Natural killer cell (primary cell): ENCODE measurements around the gene HIVEP3. TPM values are rescaled to one million over a fixed set of nuclear protein-coding genes. Genes with fewer than 3 reads are reported as not detected.

ENCODE experiments used
- ATAC-seq, 3 donors: fragments of 150-1000 bp in 2 of 3; fragments of 200-7000 bp in 1 of 3; cut with Tn5 transposase; 1 replicate in 1 of 3; 2 replicates in 2 of 3; pipeline ENCODE4 v1.10.0; 2021; ENCODE audit warnings: mild to moderate bottlenecking in 2 of 3, moderate library complexity in 2 of 3
- DNase-seq, 2 donors: peaks; one replicate each; pipeline versions ENCODE4 v3.0.0 to v3.0.0-alpha.2; 2013 to 2021; ENCODE audit warnings: mixed read lengths in 1 of 2
- H3K27ac ChIP-seq: one replicate; pipeline ENCODE4 v1.5.1; 2013; ENCODE audit warnings: mild to moderate bottlenecking, low read length
- H3K27me3 ChIP-seq: one replicate; pipeline ENCODE4 v1.6.1; 2013; ENCODE audit warnings: low read length; ENCODE audit not compliant: control insufficient read depth, insufficient read depth
- H3K36me3 ChIP-seq: one replicate; pipeline ENCODE4 v1.6.1; 2013; ENCODE audit warnings: low read length; ENCODE audit not compliant: control insufficient read depth, insufficient read depth
- H3K4me1 ChIP-seq: one replicate; pipeline ENCODE4 v1.6.1; 2013; ENCODE audit warnings: low read length; ENCODE audit not compliant: control insufficient read depth, insufficient read depth
- H3K4me3 ChIP-seq: one replicate; pipeline ENCODE4 v1.5.1; 2013; ENCODE audit warnings: low read length
- H3K9me3 ChIP-seq: one replicate; pipeline ENCODE4 v1.6.1; 2013; ENCODE audit warnings: low read length; ENCODE audit not compliant: control insufficient read depth, insufficient read depth
- H3K27ac Mint-ChIP-seq, 2 donors: one replicate each; pipeline ENCODE4 v1.8.0; 2022; ENCODE audit warnings: mild to moderate bottlenecking in 2 of 2, mixed read lengths in 2 of 2, moderate library complexity in 1 of 2
- H3K27me3 Mint-ChIP-seq, 2 donors: one replicate each; pipeline ENCODE4 v1.8.0; 2022; ENCODE audit warnings: low read depth in 2 of 2, mixed read lengths in 2 of 2
- H3K36me3 Mint-ChIP-seq: one replicate; pipeline ENCODE4 v1.8.0; 2022; ENCODE audit warnings: mixed read lengths
- H3K4me1 Mint-ChIP-seq, 2 donors: one replicate each; pipeline ENCODE4 v1.8.0; 2022; ENCODE audit warnings: mixed read lengths in 2 of 2
- H3K4me3 Mint-ChIP-seq: one replicate; pipeline ENCODE4 v1.8.0; 2022; ENCODE audit warnings: mild to moderate bottlenecking, moderate library complexity, mixed read lengths
- H3K9me3 Mint-ChIP-seq, 2 donors: one replicate each; pipeline ENCODE4 v1.8.0; 2022; ENCODE audit warnings: mixed read lengths in 2 of 2
- WGBS: methylation state at CpG from one replicate; pipeline ENCODE4 v1.1.7; 2013; ENCODE audit warnings: missing lambda C conversion rate; ENCODE audit not compliant: insufficient coverage; 5-methylcytosine and 5-hydroxymethylcytosine counted together
- intact Hi-C: fragments of 100-400 bp; cut with micrococcal nuclease; formaldehyde crosslinking; loops from one replicate; pipeline ENCODE4 v1.14.2; 2022
- total RNA-seq, 4 donors: library from RNA; stranded (reverse); fragments of 120-200 nt in 1 of 4; gene quantifications; one replicate each; pipeline versions ENCODE4 v1.2.3 to v1.2.4, GENCODE V29; 2013 to 2022
- TF ChIP-seq, protein P1 (sequence below): fragments of 200-600 bp; IDR thresholded peaks from one replicate; pipeline ENCODE4 v1.8.0; 2022; ENCODE audit warnings: antibody characterized with exemption

The HIVEP3 gene
- total RNA-seq, 3 donors from 2014 or later (not counting 1 experiment from before 2014, with no cell fraction given), result 26.2 to 35.2 (median 29.8) TPM

DNA sequence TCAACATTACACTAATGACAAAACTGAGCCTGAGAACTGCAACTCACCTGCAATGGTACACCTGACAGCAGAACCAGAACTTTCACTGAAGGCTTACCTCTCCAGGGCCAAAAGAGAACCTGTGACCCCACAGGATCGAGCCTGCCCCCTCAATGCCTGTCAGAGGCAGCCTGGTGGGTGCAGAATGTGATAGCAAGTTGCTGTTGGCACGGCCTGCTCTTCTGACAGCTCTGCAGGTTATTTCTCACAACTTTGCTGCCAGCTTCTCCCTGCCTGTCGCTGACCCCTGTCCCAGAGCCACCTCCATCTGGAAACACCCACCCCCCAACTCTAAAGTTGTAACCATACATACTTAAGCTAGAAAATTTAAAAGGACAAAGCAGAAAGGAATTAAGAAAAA lies 35.2 kb downstream of the HIVEP3 start:
- Histone ChIP-seq H3K9me3 (no peaks in the 10 kb centered on the region), H3K36me3 (no peaks in the 10 kb centered on the region), H3K27me3 (no peaks in the 10 kb centered on the region), H3K4me3 (no peak overlapping the region), H3K27ac (no peak overlapping the region), H3K4me1 (peaks cover 17% of the 10 kb centered on the region)
- Mint-ChIP-seq H3K27me3 (no peaks in the 10 kb centered on the region), H3K4me3 (no peak overlapping the region), H3K9me3 (no peaks in the 10 kb centered on the region), H3K36me3 (no peaks in the 10 kb centered on the region), H3K4me1 (peaks cover 43 to 45% of the 10 kb centered on the region in 2 donors), H3K27ac (no peak overlapping the region)
- ATAC-seq (no peak), DNase-seq (no peak)
- TF ChIP-seq, protein P1, sequence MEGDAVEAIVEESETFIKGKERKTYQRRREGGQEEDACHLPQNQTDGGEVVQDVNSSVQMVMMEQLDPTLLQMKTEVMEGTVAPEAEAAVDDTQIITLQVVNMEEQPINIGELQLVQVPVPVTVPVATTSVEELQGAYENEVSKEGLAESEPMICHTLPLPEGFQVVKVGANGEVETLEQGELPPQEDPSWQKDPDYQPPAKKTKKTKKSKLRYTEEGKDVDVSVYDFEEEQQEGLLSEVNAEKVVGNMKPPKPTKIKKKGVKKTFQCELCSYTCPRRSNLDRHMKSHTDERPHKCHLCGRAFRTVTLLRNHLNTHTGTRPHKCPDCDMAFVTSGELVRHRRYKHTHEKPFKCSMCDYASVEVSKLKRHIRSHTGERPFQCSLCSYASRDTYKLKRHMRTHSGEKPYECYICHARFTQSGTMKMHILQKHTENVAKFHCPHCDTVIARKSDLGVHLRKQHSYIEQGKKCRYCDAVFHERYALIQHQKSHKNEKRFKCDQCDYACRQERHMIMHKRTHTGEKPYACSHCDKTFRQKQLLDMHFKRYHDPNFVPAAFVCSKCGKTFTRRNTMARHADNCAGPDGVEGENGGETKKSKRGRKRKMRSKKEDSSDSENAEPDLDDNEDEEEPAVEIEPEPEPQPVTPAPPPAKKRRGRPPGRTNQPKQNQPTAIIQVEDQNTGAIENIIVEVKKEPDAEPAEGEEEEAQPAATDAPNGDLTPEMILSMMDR, result no peak
- 62% methylated on average over 3 of the region's 3 CpGs for WGBS
- intact Hi-C loops, result no loop called here

GRCh38 chr1:41882486-41882885 lies 36.2 kb downstream of the HIVEP3 start:
- DNase-seq, result no peak
- Histone ChIP-seq H3K36me3 (no peaks in the 10 kb centered on the region), H3K27ac (no peak overlapping the region), H3K4me3 (no peak overlapping the region), H3K9me3 (no peaks in the 10 kb centered on the region), H3K27me3 (no peaks in the 10 kb centered on the region), H3K4me1 (peaks cover 8% of the 10 kb centered on the region)
- H3K27ac Mint-ChIP-seq, result peak overlapping the region; percentile 39 to 58
- TF ChIP-seq, protein P1, result no peak
- peaks cover 37 to 39% of the 10 kb centered on the region in 2 donors for H3K4me1 Mint-ChIP-seq
- H3K36me3 Mint-ChIP-seq, result no peaks in the 10 kb centered on the region
- H3K4me3 Mint-ChIP-seq, result no peak overlapping the region
- intact Hi-C loops, result no loop called here
- H3K27me3 Mint-ChIP-seq, result no peaks in the 10 kb centered on the region
- no peaks in the 10 kb centered on the region for H3K9me3 Mint-ChIP-seq
- ATAC-seq, result peak in 1 of 3 donors; percentile 39

- Histone ChIP-seq H3K36me3 (no peaks in the 10 kb centered on the region), H3K9me3 (no peaks in the 10 kb centered on the region), H3K4me3 (no peak overlapping the region), H3K27ac (no peak overlapping the region), H3K4me1 (peaks cover 7% of the 10 kb centered on the region), H3K27me3 (no peaks in the 10 kb centered on the region)
- no peaks in the 10 kb centered on the region for H3K27me3 Mint-ChIP-seq
- intact Hi-C loops, result no loop called here
- ATAC-seq (peak in 1 of 3 donors; percentile 37), DNase-seq (no peak)
- peaks cover 40 to 43% of the 10 kb centered on the region in 2 donors for H3K4me1 Mint-ChIP-seq
- no peaks in the 10 kb centered on the region for H3K9me3 Mint-ChIP-seq
- H3K36me3 Mint-ChIP-seq, result no peaks in the 10 kb centered on the region
- TF ChIP-seq, protein P1, result no peak
- no peak overlapping the region for H3K4me3 Mint-ChIP-seq
- 13% methylated on average over 5 of the region's 5 CpGs for WGBS
- peak overlapping the region; percentile 39 to 58 for H3K27ac Mint-ChIP-seq
Measured at GRCh38 chr1:41882068-41882477, 36.6 kb downstream of the HIVEP3 start.
